K562 (cell line): ENCODE data around the gene GPRIN1.

Experiments
- CTCF ChIP-seq, 3 experiments: IDR thresholded peaks in 2 of 3; conservative IDR thresholded peaks in 1 of 3; 2 replicates each; pipeline ENCODE4 v1.5.1; 2011 to 2012; ENCODE audit warnings: low read length in 3 of 3, mild to moderate bottlenecking in 3 of 3, control low read depth in 2 of 3, improper control_type of control experiment in 1 of 3, inconsistent platforms in 1 of 3, low read depth in 1 of 3, mixed read lengths in 1 of 3, moderate library complexity in 1 of 3; ENCODE audit not compliant: insufficient read depth in 2 of 3
- EP300 ChIP-seq: IDR thresholded peaks from 2 replicates; pipeline ENCODE4 v1.6.1; 2012; ENCODE audit warnings: low read length, improper control_type of control experiment
- MAX ChIP-seq: sonication (generic); formaldehyde crosslinking; IDR thresholded peaks from 2 replicates; pipeline ENCODE4 v1.9.0; 2022; ENCODE audit warnings: mild to moderate bottlenecking, missing genetic modification reagents
- MBD1 ChIP-seq: fragments of 250-450 bp; sonication (Bioruptor Pico); IDR thresholded peaks from 2 replicates; pipeline ENCODE4 v1.8.0; 2022; ENCODE audit warnings: inconsistent platforms
- NR2C2 ChIP-seq, 2 experiments: fragments of 200-800 bp in 1 of 2; sonication (Bioruptor generic) in 1 of 2; sonication (generic) in 1 of 2; formaldehyde crosslinking in 1 of 2; IDR thresholded peaks; 2 replicates each; pipeline versions ENCODE4 v1.6.1 to v1.8.0; 2016 to 2022; ENCODE audit warnings: mild to moderate bottlenecking in 1 of 2, missing compliant biosample characterization in 1 of 2, missing genetic modification characterization in 1 of 2, missing genetic modification reagents in 1 of 2
- RFX7 ChIP-seq: fragments of 250-450 bp; sonication (Bioruptor Pico); IDR thresholded peaks from 2 replicates; pipeline ENCODE4 v1.5.1; 2021; ENCODE audit warnings: mild to moderate bottlenecking
- SAFB ChIP-seq: fragments of 200-400 bp; formaldehyde crosslinking; IDR thresholded peaks from 2 replicates; pipeline ENCODE4 v1.6.1; 2017; ENCODE audit warnings: low read depth, low read length, borderline replicate concordance
- STAG1 ChIP-seq: sonication (generic); formaldehyde crosslinking; IDR thresholded peaks from 2 replicates; pipeline ENCODE4 v1.5.0; 2020; ENCODE audit warnings: missing genetic modification reagents, borderline replicate concordance
- ZBED1 ChIP-seq: IDR thresholded peaks from 2 replicates; pipeline ENCODE4 v1.6.1; 2014

GRCh38 chr5:176612008-176612407, 2.1 kb upstream of the GPRIN1 start:
- TF ChIP-seq STAG1 (CRISPR knock-in tag) (no peak), CTCF (IDR thresholded peaks at IDR 0.05 in 2 of 3, conservative IDR thresholded peaks at IDR 0.05 in 1 of 3; ENCODE audit: insufficient read depth in 2 of 3, low read depth in 1 of 3, low read length in 3 of 3) (no peak), NR2C2 (CRISPR knock-in tag; IDR thresholded peaks at IDR 0.05) (no peak), NR2C2 (tag; IDR thresholded peaks at IDR 0.05) (no peak), ZBED1 (no peak), MBD1 (no peak), SAFB (no peak), RFX7 (CRISPR knock-in tag) (no peak), EP300 (no peak), MAX (CRISPR knock-in tag) (no peak)
